Stimulated activated effector memory CD8-positive, alpha-beta T cell treated with anti-CD3 and anti-CD28 coated beads, Interleukin-12 subunit alpha, Interleukin-12 subunit beta, amount 100 ng/mL, for 72 hours (primary cell): ENCODE data around the gene BRCC3.

Experiments used
- ATAC-seq: fragments of 150-1000 bp; cut with Tn5 transposase; 2 replicates; pipeline ENCODE4 v1.10.0; 2021
- DNase-seq, 2 donors: peaks; one replicate each; pipeline ENCODE4 v3.0.0; 2021 to 2022; ENCODE audit warnings: low spot score in 2 of 2
- H3K27ac Mint-ChIP-seq: one replicate; pipeline ENCODE4 v1.8.0; 2022; ENCODE audit warnings: mild to moderate bottlenecking, mixed read lengths
- H3K36me3 Mint-ChIP-seq: one replicate; pipeline ENCODE4 v1.8.0; 2022; ENCODE audit warnings: mild to moderate bottlenecking, mixed read lengths
- H3K4me1 Mint-ChIP-seq: one replicate; pipeline ENCODE4 v1.8.0; 2022; ENCODE audit warnings: mixed read lengths
- H3K4me3 Mint-ChIP-seq: one replicate; pipeline ENCODE4 v1.8.0; 2022; ENCODE audit warnings: mild to moderate bottlenecking, mixed read lengths
- H3K9me3 Mint-ChIP-seq: one replicate; pipeline ENCODE4 v1.8.0; 2022; ENCODE audit warnings: mixed read lengths

Gene BRCC3

DNA sequence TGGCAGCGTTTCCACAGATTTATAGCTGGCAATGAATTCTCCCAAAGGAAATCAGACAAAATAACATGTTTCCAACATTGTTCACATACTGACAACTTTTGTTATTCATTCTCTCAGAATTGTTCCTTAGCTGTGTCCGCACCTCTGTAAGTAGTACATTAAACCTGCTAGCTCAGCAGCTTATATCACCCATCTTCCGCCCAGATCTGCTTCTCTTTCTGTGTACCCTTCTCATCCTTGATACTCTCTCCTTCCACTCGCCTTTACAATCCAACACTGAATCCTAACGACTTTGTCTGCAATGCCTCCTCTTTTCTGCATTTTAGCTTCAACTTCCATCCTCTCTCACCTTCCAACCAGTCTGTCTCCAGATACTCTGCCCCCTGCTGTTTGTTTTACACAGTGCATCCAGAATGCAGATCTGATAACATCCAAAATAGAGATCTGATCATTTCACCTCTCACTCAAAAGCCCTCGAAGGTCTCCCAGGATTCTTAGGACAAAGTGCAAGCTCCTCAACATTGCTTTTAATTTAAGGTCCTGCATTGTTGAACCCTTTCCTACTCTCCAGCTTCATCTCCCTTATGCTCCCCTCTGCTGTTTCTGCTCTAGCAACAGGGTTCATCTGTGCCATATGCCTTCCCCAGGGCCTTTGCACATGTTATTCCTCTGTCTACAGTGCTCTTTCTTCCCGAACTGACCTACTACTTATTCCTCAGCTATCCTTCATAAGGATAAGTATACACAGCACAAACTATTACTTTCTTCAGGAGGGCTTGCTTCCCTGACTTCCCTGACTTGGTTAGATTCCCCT, 77.6 kb downstream of the BRCC3 start:
- H3K4me3 Mint-ChIP-seq, result no peak overlapping the region
- peak; percentile 13 to 61 for DNase-seq
- no peak overlapping the region for H3K27ac Mint-ChIP-seq
- peaks cover 6% of the 10 kb centered on the region for H3K4me1 Mint-ChIP-seq
- no peaks in the 10 kb centered on the region for H3K36me3 Mint-ChIP-seq
- H3K9me3 Mint-ChIP-seq, result peaks cover 2% of the 10 kb centered on the region
- ATAC-seq, result no peak

DNA sequence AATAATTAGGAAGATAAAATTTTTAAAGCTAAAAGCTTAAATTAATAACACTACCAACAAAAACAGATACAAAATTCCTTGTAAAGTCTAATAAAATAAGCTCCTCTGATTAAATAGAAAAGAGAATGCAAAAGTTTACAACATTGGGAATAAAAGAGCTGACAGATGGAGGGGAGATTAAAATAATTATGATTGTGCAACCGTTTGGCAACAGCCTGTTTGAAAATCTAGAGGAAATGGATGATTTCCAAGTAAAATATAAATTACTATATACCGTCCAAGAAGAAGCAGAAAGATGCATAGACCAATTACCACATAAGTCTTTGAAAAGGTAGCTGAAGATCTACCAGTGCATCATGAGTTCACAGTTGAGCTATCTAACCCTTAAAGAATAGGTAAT, 98.6 kb downstream of the BRCC3 start:
- Mint-ChIP-seq H3K9me3 (no peaks in the 10 kb centered on the region), H3K27ac (no peak overlapping the region), H3K36me3 (no peaks in the 10 kb centered on the region), H3K4me3 (no peak overlapping the region), H3K4me1 (no peaks in the 10 kb centered on the region)
- DNase-seq (no peak), ATAC-seq (no peak)
